SK-N-SH treated with all-trans-retinoic acid at 6 μM for 48 hours (cell line): Measurements from ENCODE around the gene ITPR2.
A peak's percentile ranks its signal among the peaks of the same experiment; 100 is the strongest.

ENCODE experiments used
- ATAC-seq: fragments of 200-7000 bp; cut with Tn5 transposase; 3 replicates; pipeline ENCODE4 v1.9.1; 2020; ENCODE audit warnings: mild to moderate bottlenecking, moderate library complexity
- BACH2 ChIP-seq: fragments of 250-450 bp; sonication (Bioruptor Pico); IDR thresholded peaks from 2 replicates; pipeline ENCODE4 v1.9.0; 2021; ENCODE audit warnings: mild to moderate bottlenecking, borderline replicate concordance
- CSDC2 ChIP-seq: fragments of 250-450 bp; sonication (Bioruptor Pico); IDR thresholded peaks from 2 replicates; pipeline ENCODE4 v1.5.0; 2020; ENCODE audit warnings: mild to moderate bottlenecking, moderate library complexity
- CSRNP3 ChIP-seq: fragments of 250-450 bp; sonication (Bioruptor Pico); IDR thresholded peaks from 2 replicates; pipeline ENCODE4 v1.5.1; 2021; ENCODE audit warnings: mild to moderate bottlenecking, moderate library complexity
- ESRRG ChIP-seq: fragments of 250-450 bp; sonication (Bioruptor Pico); IDR thresholded peaks from 2 replicates; pipeline ENCODE4 v1.6.1; 2021; ENCODE audit warnings: mild to moderate bottlenecking
- GLIS3 ChIP-seq: fragments of 250-450 bp; sonication (Bioruptor Pico); IDR thresholded peaks from 2 replicates; pipeline ENCODE4 v1.5.0; 2020; ENCODE audit warnings: mild to moderate bottlenecking, moderate library complexity
- ISL1 ChIP-seq: fragments of 250-450 bp; sonication (Bioruptor Pico); IDR thresholded peaks from 2 replicates; pipeline ENCODE4 v2.1.2; 2022; ENCODE audit warnings: mild to moderate bottlenecking, moderate library complexity
- POU6F1 ChIP-seq: fragments of 250-450 bp; sonication (Bioruptor Pico); IDR thresholded peaks from 2 replicates; pipeline ENCODE4 v1.8.0; 2021; ENCODE audit warnings: low read depth, mild to moderate bottlenecking, moderate library complexity, borderline replicate concordance
- PPARA ChIP-seq: fragments of 250-450 bp; sonication (Bioruptor Pico); IDR thresholded peaks from 2 replicates; pipeline ENCODE4 v1.5.0; 2020; ENCODE audit warnings: mild to moderate bottlenecking, borderline replicate concordance
- RARB ChIP-seq: fragments of 250-450 bp; sonication (Bioruptor Pico); IDR thresholded peaks from 2 replicates; pipeline ENCODE4 v1.8.0; 2021; ENCODE audit warnings: mild to moderate bottlenecking, moderate library complexity
- SNAI2 ChIP-seq: fragments of 250-450 bp; sonication (Bioruptor Pico); IDR thresholded peaks from 2 replicates; pipeline ENCODE4 v1.5.0; 2020; ENCODE audit warnings: mild to moderate bottlenecking, moderate library complexity
- TCF4 ChIP-seq: fragments of 250-450 bp; sonication (Bioruptor Pico); IDR thresholded peaks from 2 replicates; pipeline ENCODE4 v1.8.0; 2021; ENCODE audit warnings: mild to moderate bottlenecking, moderate library complexity, borderline replicate concordance
- TOX ChIP-seq: fragments of 250-450 bp; sonication (Bioruptor Pico); IDR thresholded peaks from 2 replicates; pipeline ENCODE4 v1.8.0; 2021; ENCODE audit warnings: mild to moderate bottlenecking, moderate library complexity, borderline replicate concordance
- TSHZ2 ChIP-seq: fragments of 250-450 bp; sonication (Bioruptor Pico); IDR thresholded peaks from 2 replicates; pipeline ENCODE4 v1.5.0; 2020; ENCODE audit warnings: mild to moderate bottlenecking, moderate library complexity
- ZC3H10 ChIP-seq: fragments of 250-450 bp; sonication (Bioruptor Pico); IDR thresholded peaks from 2 replicates; pipeline ENCODE4 v1.5.1; 2021; ENCODE audit warnings: mild to moderate bottlenecking, moderate library complexity
- ZFP3 ChIP-seq: fragments of 250-450 bp; sonication (Bioruptor Pico); IDR thresholded peaks from 2 replicates; pipeline ENCODE4 v1.5.0; 2020; ENCODE audit warnings: mild to moderate bottlenecking, moderate library complexity
- ZFP30 ChIP-seq: fragments of 450-650 bp; formaldehyde crosslinking; IDR thresholded peaks from 2 replicates; pipeline ENCODE4 v1.5.0; 2022; ENCODE audit warnings: mild to moderate bottlenecking, moderate library complexity
- ZNF565 ChIP-seq: fragments of 450-650 bp; formaldehyde crosslinking; conservative IDR thresholded peaks from 2 replicates; pipeline ENCODE4 v1.5.0; 2020; ENCODE audit warnings: low read depth, mild to moderate bottlenecking, moderate library complexity
- ZNF70 ChIP-seq: fragments of 450-650 bp; formaldehyde crosslinking; IDR thresholded peaks from 2 replicates; pipeline ENCODE4 v1.5.0; 2020; ENCODE audit warnings: mild to moderate bottlenecking, moderate library complexity
- ZNF8 ChIP-seq: fragments of 450-650 bp; formaldehyde crosslinking; IDR thresholded peaks from 2 replicates; pipeline ENCODE4 v1.5.0; 2020; ENCODE audit warnings: mild to moderate bottlenecking, moderate library complexity
- TF ChIP-seq, protein P1 (sequence below): fragments of 250-450 bp; sonication (Bioruptor Pico); IDR thresholded peaks from 2 replicates; pipeline ENCODE4 v1.8.0; 2020; ENCODE audit warnings: mild to moderate bottlenecking, moderate library complexity, borderline replicate concordance
- TF ChIP-seq, protein P2 (sequence below): fragments of 250-450 bp; sonication (Bioruptor Pico); IDR thresholded peaks from 2 replicates; pipeline ENCODE4 v1.5.1; 2020; ENCODE audit warnings: low read depth, mild to moderate bottlenecking, moderate library complexity

The ITPR2 gene

DNA sequence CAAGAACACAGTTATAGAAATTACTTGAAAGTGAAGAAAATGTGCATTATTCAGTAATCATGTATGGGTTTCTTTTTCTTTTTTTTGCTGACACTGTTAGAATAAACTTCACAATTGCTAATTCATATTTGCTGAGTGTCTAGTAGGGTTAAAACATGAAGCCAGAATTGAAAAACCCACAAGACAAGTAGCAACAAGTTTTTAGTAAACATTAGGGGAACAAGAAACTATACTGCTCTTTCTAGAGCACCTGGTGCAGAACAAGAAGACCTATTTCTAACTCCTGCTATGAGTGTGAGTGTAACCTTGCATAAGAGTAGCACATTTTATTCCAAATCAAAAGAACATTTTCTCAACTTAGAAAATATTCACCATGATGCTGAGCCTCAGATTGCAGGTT is 83.2 kb downstream of the ITPR2 start:
- no peak for ATAC-seq

GRCh38 chr12:26748741-26749431 is 84.1 kb downstream of the ITPR2 start:
- TF ChIP-seq ISL1 (peak; percentile 61), SNAI2 (no peak), ZC3H10 (CRISPR knock-in tag) (0 out of 2 replicates have a peak, but pooled peaks have one; percentile 45), TOX (CRISPR knock-in tag) (peak; percentile 83)
- ATAC-seq, result peak; percentile 47

More for the DNA sequence above, 83.2 kb downstream of the ITPR2 start:
- TF ChIP-seq PPARA (no peak), CSRNP3 (CRISPR knock-in tag) (no peak), GLIS3 (no peak), SNAI2 (no peak), POU6F1 (CRISPR knock-in tag) (no peak), TOX (CRISPR knock-in tag) (no peak), ZNF8 (no peak), TCF4 (CRISPR knock-in tag) (no peak), RARB (CRISPR knock-in tag) (no peak), BACH2 (CRISPR knock-in tag) (no peak), ZNF565 (CRISPR knock-in tag) (no peak), TSHZ2 (CRISPR knock-in tag) (no peak), CSDC2 (CRISPR knock-in tag) (no peak), ZFP30 (no peak), ZNF70 (CRISPR knock-in tag) (no peak), ZC3H10 (CRISPR knock-in tag) (no peak), ESRRG (CRISPR knock-in tag) (no peak)
- TF ChIP-seq, protein P1, sequence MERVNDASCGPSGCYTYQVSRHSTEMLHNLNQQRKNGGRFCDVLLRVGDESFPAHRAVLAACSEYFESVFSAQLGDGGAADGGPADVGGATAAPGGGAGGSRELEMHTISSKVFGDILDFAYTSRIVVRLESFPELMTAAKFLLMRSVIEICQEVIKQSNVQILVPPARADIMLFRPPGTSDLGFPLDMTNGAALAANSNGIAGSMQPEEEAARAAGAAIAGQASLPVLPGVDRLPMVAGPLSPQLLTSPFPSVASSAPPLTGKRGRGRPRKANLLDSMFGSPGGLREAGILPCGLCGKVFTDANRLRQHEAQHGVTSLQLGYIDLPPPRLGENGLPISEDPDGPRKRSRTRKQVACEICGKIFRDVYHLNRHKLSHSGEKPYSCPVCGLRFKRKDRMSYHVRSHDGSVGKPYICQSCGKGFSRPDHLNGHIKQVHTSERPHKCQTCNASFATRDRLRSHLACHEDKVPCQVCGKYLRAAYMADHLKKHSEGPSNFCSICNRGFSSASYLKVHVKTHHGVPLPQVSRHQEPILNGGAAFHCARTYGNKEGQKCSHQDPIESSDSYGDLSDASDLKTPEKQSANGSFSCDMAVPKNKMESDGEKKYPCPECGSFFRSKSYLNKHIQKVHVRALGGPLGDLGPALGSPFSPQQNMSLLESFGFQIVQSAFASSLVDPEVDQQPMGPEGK (CRISPR knock-in tag), result no peak

DNA sequence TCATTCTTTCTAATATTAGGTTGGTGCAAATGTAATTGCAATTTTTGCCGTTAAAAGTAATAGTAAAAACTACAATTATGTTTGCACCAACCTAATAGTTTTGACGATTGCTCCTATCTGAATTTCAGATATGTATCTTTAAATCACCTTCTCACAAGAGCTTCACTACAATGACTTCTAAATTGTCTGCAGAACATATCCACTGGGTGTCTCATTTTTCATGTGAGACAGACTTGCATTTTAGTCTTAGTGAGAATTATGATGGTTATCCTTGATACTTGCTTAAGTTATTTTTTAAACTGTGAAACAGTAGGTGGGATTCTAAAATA is 84.6 kb downstream of the ITPR2 start:
- TF ChIP-seq ZNF70 (CRISPR knock-in tag) (no peak), ZNF8 (no peak), CSRNP3 (CRISPR knock-in tag) (no peak), RARB (CRISPR knock-in tag) (no peak), BACH2 (CRISPR knock-in tag) (no peak), ZFP3 (no peak), ZFP30 (no peak), ZNF565 (CRISPR knock-in tag) (no peak), TSHZ2 (CRISPR knock-in tag) (no peak)
- TF ChIP-seq, protein P1 (CRISPR knock-in tag), result no peak
- TF ChIP-seq, protein P2, sequence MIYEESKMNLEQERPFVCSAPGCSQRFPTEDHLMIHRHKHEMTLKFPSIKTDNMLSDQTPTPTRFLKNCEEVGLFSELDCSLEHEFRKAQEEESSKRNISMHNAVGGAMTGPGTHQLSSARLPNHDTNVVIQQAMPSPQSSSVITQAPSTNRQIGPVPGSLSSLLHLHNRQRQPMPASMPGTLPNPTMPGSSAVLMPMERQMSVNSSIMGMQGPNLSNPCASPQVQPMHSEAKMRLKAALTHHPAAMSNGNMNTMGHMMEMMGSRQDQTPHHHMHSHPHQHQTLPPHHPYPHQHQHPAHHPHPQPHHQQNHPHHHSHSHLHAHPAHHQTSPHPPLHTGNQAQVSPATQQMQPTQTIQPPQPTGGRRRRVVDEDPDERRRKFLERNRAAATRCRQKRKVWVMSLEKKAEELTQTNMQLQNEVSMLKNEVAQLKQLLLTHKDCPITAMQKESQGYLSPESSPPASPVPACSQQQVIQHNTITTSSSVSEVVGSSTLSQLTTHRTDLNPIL (CRISPR knock-in tag), result no peak
- TF ChIP-seq, all 23 proteins: peak for 0
- peak; percentile 4; the same call in 1 of the 3 replicates for ATAC-seq
